IPS DF 4.7 (cell line): ENCODE data around the gene ZWILCH.

ENCODE experiments used
- DNase-seq: peaks from one replicate; pipeline ENCODE4 v3.0.0-alpha.2; 2013; ENCODE audit warnings: low spot score; ENCODE audit errors: extremely low read depth

ZWILCH gene

DNA sequence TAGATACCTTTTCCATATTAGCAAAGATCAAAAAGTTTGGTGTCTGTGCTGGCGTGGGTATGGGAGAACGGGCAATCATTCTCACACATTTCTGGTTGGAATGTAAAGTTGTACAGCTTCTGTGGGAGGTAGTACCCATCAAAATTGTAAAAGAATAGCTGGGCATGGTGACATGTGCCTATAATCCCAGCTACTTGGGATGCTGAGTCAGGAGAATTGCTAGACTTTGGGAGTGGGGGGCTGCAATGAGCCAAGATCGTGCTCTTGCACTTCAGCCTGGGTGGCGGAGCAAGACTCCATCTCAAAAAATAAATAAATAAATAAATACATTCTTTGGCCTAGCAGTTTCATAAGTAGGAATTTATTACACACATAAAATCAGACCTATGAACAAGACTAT lies 37.8 kb downstream of the ZWILCH start:
- DNase-seq = no peak

DNA sequence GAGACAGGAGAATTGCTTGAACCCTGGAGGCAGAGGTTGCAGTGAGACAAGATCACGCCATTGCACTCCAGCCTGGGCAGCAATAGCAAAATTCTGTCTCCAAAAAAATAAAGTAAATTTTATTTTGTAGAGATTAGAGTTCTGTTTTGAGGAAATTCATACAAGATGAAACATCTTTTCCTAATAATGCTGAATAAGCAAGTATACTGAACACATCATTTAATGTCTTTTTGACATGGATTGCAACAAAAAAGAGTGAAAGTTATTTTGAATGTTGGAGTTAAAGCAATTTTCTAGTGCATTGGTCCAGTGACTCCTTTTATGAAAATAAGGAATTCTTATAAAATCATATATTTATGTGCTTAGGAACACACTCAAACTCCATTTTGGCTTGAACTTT lies 40.1 kb downstream of the ZWILCH start:
- DNase-seq = no peak

DNA sequence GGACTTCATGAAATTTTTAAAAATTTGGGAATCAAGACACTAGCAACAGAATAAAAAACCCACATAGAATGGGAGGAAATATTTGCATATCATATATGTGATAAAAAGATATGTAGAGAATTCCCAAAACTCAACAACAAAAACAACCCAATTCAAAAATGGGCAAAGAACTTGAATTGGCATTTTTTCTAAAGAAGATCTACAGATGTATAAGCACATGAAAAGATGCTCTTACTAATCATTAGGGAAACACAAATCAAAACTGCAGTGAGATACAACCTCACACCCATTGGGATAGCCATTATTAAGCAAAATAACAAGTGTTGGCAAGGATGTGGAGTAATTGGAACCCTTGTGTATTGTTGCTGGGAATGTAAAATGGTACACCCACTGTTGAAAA lies 50.6 kb downstream of the ZWILCH start:
- no peak for DNase-seq

DNA sequence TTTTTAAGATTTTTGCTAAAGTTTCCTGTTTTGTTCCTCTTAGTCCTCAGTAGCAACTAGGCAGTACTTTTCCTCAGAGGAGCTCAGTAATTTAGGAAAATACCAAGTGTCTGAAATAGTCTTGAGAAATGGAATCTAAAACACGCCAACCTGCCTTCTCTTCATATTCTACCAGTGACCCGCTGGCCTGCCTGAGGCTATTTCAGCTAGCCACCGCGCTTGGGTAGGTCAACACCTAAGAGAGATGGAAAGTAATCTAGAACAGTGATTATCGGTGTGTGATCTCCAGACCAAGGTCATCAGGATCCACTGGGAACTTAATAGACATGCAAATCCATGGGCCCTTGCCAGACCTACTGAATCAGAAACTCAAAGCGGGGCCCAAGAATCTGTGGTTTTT lies 53.1 kb downstream of the ZWILCH start:
- DNase-seq = no peak

DNA sequence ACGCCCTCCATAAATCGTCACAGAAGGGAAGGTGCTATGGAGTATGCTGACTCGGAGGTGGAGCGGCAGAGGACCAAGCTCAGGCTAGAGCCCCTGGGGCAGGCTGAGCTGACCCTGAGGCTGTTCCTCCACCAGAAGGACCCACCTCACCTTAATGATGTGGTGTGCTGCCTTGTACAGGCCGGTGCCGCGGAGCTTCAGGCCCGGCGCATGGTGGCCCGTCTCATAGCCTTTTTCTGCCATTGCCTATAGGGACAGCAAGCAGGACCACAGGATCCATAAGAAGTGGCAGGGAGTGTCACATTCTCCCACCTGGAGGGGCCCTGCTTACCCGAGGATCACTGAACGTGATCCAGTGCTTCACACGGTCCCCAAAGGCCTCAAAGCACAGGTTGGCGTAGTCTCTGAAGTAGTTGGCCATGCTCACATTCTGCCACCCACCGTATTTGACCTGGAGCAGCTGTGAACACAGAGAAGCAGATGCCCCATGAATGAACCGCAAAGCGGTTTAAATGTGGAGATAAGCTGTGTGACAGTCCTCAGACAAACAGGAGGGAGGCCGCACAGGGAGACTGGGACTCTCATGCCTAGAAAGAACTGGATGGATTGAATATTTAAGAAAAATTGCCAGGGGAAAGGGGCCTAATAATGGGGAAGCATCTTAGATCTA lies 55.9 kb downstream of the ZWILCH start:
- DNase-seq = no peak

DNA sequence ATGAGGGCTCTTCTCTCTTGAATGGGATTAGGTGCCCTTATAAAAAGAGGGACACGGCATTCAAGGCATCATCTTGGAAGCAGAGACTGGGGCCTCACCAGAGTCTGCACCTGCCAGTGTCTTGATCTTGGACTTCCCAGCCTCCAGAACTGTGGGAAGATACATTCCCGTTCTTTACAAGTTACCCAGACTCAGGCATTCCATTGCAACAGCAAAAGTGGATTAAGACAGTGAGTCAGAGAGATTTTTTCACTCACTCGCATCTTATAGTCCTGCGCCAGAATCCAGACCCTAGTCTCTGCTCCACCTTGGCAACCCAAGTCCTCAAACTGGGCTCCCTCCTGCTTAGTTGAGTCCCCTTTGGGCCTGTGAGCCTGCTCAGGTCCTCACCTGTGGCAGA lies 58.0 kb downstream of the ZWILCH start:
- no peak for DNase-seq

DNA sequence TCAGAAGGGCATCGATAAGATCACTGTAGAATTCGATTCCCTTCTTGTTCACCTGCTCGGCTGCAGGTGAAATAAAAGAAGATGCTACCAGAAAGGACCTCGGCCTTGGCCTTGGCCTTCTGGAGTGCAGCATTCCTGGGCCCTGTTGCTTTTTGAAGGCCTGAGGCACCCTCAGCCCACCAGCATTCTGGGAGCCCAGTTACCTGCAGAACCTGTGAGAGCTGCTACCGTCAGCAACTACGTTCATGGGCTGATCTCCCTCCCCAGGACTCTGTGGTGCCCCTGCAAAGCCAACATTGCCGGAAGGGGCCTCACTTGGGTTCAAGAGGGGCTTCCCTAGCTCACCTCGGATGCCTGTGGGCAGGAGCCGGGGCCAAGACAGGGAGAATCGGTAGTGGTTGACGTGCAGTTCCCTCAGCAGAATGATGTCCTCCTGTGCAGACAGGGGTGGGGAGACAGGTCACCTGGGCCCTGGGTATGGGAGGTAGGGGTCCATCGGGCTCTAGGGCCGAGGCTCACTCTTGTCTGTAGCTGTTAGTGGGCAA lies 58.5 kb downstream of the ZWILCH start:
- DNase-seq = no peak

DNA sequence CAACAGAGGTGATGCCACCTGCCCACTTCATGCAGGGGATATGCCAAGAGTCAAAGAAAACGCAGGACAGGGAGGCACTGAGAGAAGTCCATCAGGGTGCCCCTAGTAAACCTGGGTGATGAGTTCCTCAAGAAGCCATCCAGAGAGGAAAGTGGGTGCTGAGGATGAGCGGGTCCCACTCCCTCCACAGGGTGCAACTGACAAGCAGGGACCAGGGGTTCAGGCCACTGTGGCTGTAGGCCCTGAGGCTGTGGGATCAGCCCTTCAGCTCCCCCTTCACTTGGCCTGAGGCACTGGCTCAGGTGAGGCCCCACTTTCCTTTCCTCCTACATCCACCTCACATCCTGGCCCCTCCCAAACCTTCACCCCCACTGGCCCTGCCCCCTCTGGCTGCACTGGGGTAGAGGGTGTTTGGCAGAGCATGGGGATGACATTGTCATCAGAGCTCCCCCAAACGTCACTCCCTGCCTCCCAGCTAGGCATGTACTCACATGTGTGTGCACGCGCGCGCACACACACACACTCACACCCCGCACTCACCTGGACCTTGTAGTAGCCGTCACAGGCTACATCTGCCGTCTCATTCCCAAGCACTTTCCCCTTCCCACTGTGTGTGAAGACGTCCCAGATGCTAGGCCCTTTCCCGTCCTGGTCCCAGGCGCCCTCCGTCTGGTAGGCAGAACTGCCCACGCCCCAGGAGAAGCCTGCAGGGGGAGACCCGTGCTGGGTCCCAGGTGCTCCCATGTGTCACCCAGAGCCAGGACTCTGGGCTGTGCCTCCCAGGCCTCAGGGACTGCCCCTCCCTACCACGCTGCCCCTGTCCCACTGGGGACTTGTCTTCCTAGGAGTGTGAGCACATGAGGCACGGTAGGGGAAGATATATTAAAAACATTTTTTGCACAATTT lies 59.3 kb downstream of the ZWILCH start:
- no peak for DNase-seq

DNA sequence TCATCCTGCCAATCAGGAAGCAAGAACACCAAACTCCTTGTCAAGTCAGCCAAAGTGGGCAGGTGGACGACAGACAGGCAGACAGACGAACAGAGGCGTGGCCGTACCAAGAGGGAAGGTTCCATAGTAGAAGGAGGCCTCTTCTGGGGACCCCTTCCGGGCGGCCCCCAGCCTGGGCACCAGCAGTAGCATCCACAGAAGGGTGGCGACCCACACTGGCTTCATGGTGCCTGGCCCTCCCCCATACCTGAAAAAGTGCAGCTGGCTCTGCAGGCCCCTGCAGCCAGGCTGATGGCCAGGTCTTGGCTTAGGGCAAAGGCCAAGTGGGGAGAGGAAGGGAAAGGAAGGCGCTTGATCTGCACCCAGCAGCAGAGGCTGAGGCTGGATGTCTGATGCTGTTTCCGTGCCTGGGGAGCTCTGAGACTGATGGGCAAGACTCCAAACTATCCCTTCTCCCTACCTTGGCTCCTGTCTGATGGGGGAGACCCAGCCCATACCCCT lies 60.1 kb downstream of the ZWILCH start:
- no peak for DNase-seq

DNA sequence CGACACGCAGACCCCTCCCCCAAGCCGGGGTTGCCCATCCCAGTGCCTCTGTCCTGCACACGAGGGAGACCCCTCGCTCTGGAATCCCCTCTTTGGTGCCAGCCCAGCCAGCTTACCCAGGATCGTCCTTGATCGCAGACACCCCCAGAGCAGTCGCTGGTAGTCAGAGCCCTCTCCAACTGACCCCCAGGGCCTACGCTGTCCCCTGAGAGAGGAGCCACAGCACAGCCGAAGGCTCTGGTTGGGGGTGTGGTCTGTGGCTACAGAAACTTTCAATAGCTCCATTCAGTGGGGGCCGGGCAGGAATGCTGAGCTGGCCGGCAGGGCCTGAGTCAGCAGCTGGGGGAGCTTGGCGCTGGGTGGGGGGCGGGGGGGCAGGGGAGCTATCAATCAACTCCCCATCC lies 60.6 kb downstream of the ZWILCH start, which contains the start of gene LCTL:
LCTL (minus strand) TSS at position 258 of the 404 bp plus-strand sequence. CDS start 633 bp downstream, outside the sequence.
- no peak for DNase-seq

DNA sequence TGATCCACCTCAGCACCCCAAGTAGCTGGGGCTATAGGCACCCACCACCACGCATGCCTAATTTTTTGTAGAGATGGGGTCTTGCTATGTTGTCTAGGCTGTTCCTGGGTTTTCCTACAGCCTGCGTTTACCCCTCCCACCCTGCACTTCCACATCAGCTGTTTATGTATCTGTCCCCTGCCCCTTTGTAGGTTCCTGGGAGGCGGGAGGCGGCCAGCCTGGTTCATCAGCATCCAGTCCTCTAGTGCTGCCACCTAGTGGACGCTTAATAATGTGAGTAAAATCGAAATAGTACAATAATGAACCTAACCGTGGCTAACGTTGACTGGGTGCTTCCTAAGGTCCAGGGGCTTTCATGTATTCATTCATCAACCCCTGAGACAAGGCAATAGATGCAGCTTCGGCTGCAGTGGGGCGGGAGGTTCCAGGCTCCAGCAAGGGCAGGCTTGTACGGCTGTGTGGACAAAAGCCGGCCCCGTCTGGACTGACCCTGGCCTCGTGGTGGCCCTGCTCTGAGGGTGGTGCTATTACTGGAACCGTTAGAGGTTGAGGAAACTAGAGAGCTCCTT lies 61.9 kb downstream of the ZWILCH start:
- DNase-seq = peak; percentile 86

DNA sequence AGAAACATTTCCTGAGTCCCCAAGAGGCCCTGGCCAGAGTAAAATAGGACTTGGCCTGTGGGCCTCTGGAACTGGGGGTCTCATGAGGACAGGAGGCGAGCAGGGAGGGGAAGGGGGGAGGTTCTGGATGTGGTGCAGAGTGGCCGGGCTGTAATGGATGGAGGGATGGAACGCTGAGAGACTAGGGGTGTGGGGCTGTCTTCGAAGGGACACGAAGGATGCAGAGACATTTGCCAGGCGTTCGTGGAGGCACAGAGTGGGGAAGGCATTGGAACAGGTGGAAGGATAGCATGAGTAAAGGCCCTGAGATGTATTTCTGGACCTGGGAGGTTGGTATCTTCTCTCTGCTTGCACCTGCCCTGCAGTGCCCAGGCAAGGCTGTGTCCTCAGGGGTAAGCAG lies 62.8 kb downstream of the ZWILCH start:
- no peak for DNase-seq

DNA sequence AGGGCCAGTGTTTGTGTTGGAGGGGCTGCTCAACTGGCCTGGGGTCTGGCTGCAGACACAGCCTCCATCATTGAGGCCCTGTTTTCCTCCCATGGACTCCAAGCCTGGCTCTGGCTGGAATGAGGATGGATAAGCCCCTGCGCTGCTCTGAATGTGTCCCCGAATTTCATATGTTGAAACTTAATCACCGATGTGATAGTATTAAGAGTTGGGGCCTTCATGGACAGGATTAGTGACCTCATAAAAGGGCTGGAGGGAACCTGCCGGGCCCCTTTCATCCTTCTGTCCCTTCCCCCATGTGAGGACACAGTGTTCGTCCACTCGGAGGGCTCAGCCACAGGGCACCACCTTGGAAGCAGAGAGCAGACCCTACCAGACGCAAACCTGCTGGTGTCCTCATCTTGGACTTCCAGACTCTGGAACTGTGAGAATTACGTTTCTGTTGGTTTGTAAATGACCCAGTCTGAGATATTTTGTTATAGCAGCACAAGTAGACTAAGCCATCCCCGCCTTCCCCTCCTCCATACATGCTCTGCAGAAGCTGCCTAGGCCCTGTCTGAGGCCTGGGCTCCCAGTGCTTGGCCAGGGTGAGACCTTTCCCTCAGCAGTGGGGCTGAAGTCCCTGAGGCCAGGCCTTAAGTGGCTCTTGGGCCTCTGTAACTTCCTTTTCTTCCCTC lies 64.5 kb downstream of the ZWILCH start:
- DNase-seq = no peak

DNA sequence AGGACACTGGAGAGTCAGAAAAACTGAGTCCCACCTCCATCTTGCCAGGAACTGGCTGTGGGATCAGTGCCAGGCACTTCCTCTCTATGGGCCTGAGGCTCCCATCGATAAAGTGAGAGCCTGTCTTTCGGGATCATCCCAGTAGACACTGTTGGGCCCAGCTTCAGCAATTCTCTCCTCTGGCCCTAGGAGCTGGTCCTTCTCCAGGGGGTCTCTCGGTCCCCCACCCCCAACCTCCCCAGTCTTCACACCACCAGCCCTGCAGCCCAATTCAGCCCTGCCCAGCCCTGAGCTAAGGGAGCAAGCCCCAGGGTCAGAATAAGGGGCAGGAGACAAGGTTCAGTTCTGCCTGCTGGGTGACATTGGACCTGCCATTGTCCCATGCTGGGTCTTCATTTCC lies 65.2 kb downstream of the ZWILCH start:
- no peak for DNase-seq

DNA sequence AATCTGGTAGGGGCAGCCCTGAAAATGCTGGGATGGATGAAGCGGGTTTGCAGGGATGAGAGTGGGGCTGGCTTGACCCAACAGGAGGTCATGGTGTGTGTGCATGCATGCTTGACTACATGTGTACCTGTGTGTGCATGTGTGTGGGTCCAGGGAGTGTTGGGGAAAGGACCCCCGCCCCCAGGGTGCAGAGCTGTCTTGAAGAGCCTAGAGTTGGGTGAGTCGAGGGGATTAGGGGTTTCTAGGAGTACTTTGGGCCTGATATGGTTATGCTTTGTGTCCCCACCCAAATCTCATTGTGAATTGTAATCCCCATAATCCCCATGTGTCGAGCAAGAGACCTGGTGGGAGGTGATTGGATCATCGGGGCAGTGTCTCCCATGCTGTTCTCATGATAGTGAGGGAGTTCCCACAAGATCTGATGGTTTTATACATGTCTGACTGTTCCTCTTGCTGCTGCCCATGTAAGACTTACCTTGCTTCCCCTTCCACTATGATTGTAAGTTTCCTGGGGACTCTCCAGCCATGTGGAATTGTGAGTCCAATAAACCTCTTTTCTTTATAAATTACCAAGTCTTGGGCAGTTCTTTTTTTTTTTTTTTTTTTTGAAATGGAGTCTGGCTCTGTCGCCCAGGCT lies 65.8 kb downstream of the ZWILCH start:
- no peak for DNase-seq

DNA sequence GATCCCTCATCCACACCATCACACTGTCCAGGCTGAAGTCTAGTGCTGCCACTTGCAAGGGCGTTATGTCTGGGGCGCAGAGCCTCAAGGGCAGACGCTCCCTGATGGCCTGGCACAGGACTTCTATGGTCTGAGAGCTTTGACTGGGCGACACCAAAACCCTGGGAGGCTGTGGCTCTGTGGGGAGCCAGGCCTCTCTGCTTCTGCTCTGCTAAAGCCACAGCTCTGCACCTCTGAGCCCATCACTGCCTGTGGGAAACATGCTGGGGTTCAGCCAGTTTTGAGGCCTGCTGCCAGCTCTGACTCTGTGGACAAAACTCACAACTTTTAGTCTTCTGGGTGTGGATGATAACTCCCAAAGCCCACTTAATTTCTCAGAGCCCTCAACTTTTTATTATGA lies 67.0 kb downstream of the ZWILCH start:
- DNase-seq = no peak

DNA sequence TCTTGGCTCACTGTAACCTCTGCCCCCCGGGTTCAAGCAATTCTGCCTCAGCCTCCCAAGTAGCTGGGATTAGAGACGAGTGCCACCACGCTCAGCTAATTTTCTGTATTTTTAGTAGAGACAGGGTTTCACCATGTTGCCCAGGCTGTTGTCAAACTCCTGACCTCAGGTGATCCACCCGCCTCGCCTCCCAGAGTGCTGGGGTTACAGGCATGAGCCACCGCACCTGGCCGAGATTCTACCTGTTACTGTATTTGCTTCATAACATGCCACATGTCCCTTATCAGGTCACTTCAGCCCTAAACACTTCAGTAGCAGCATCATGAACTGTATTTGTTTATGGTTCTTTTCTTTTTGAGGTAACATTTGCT lies 68.2 kb downstream of the ZWILCH start:
- DNase-seq = no peak

DNA sequence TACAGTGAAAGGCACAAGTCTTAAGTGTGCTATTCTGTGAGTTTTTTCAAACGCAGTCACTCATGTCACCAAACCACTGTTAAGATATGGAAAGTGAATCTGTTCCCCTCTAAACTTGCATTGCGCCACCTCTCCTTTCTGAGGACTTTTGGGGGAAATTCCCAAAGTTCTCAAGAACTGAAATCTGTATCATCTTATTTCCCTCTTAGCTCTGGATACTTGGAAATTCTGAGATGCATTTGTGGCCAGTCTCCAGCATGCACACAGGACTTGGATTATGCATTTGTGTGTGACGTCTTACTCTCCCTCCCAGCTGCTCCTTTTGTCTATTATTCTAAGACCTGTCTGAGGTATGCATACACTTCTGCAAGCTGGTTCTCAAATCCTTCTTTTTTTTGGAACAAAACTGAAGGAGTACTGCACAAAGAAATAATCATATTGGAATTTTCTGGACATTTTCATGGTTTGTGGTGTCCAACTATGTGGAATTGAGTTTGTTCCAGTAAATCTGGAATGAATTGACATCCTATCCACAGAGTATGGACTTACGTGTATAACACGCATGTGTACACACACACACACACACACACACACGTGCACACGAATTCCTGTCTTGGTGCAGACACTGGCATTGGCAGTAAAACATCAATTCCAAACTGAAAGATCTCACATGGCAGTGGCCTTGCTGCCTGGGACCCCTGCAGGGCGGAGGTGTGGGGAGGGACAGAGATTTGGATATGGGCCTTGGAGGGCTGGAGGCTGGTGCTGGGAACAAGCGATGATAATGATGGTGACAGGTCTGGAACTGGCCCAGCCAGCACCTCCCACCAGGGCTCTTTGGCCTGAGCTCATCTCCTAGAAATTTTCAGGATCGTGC lies 68.8 kb downstream of the ZWILCH start:
- DNase-seq = no peak

DNA sequence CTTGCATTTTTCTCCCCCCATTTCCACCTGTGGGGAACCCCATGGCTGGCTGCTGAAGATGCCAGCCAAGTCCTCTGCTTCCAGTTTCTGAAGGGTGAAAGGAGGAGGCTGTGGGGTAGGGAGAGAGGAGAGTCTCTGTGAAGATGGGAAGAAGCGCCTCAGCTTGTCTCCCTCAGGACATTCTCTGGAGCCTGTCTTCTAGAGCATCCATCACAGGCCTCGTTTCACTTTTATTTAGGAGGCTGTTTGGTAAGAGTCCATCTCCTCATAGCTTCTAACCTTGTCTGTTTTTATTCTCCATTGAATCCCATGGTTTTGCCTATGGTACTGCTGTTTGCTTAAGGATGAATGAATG lies 69.4 kb downstream of the ZWILCH start:
- DNase-seq = no peak

DNA sequence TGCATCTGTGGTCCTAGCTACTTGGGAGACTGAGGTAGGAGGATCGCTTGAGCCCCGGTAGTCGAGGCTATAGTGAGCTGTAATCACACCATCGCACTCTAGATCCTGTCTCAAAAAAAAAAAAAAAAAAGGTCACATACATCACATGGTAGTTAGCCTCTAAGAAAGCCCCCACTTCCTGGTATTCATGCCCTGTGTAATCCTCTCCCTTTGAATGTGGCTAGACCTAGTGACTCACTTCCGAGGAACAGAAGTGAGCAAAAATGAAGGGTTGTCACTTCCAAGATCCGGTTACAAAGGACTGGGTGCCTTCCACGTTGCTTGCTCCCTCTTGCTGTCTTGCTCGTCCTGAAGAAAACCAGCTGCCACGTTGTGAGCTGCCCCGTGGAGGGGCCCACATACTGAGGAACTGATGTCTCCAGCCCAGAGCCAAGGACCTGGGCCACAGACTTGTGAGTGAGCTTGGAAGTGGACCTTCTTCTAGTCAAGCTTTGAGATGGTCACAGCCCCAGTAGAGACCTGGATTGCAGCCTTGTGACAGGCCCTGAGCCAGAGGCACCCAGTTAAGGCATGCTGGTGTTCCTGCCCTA lies 73.3 kb downstream of the ZWILCH start:
- no peak for DNase-seq
